HG03064 (cell line): ENCODE data around the gene SAE1.
A peak's percentile ranks its signal among the peaks of the same experiment; 100 is the strongest.
"Not testable (repeated sequence)": the region's sequence is repeated elsewhere in the genome, so short reads cannot be mapped to it uniquely, and the experiment has no call there.

Experiments
- ATAC-seq: cut with Tn5 transposase; IDR thresholded peaks from one replicate; pipeline ENCODE4 v1.9.1; 2021; ENCODE audit warnings: low read depth; ENCODE audit not compliant: unreplicated experiment

SAE1 gene

DNA sequence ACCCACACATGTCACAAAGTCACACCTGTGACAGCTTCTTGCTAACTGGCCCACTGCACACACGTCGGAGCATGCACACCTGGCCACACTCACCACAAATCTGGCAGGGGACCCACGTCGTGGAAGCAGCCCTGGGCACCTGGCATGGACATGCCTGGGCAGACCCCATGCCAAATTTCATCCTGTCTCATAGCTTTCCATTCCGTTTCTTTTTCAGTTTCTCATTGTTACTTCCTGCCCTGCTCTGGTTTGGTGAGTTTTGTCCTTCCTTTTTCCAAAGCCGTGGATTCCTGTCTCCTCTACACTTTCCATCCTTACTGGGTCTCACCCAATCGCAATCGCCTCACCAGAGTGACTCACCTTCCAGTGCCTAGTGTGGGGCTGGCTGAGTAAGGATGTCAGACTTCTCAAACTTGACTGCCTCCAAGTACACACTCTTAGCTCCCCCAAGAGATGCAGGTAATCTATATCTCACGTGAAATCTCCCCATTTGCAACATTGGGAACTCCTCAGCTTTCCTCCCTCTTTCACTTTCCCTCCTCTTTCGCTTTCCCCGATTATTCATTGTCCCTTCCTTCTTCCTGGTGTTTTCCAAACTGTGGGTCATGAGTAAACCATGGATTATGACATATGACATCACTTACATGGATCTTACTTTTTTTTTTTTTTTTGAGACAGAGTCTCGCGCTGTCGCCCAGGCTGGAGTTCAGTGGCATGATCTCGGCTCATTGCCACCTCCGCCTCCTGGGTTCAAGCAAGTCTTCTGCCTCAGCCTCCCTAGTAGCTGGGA lies 102.0 kb downstream of the SAE1 start:
- ATAC-seq: no peak

DNA sequence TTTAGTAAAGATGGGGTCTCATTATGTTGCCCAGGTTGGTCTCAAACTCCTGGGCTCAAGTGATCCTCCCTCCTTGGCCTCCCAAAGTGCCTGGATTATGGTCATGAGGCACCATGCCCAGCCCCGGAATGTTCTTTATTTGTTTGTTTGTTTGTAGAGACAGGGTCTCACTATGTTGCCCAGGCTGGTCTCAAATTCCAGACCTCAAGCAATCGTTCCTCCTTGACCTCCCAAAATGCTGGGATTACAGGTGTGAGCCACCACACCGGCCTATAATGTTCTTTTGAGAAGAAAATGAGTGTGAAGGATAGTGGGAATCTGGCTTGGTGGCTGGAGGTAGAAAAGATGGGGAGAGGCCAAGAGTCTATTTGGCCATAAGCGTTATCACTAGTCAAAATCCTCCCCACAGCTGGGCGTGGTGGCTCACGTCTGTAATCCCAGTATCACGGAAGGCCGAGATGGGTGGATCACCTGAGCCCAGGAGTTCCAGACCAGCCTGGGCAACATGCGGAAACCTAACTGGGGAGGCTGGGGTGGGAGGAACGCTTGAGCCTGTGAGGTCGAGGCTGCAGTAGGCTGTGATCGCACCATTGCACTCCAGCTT lies 105.5 kb downstream of the SAE1 start:
- no peak for ATAC-seq

DNA sequence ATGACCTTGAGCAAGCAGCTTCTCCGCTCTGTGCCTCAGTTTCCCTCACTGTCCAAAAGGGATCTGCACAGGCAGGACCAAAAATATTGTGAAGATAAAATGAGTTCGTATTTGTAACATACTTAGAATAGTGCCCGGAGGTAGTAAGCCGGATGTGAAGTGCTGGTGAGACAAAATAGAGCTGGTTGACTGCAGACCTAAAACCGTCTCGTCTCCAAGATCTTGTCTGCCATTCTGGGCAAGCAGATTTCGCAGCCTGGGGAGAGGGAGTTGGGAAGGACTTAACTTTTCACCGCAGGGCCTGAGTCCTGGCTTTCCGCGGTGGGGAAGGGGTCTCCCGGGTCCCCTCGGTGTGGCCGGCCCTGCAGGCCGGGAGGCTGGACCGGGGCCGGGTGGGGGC lies 108.5 kb downstream of the SAE1 start:
- no peak for ATAC-seq

DNA sequence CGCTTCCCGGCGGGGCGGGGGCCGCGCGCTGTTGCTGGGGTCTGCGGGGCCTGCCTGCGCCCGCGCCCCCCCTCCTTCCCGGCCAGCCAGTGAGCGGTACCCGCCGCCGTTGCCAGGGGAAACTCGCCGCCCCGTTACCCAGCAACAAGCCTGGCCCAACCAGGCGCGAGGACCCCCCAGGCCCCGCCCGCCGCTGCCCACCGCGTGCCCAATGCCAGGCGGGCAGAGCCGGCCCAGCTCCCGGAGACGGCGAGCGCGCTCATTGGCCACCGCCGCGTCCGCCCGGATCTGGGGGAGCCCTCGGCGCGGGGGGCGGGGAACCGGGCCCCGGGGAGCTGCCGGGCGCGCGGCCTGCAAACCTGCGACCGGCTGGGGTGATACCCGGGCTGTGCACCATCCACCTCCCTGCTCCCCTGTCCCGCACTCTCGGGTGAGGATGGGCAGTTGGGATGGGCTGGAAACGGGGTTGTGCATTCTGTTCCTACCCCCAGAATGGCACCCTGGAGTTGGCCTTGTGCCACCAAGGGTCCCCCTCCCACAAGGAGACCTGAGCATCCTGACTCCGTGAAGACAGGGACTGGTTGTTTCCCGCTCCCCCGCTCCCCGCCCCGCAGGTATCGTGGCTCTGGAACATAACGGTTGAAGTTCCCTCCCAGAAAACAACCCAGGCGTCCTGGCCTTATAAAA lies 109.1 kb downstream of the SAE1 start:
- ATAC-seq: no peak

DNA sequence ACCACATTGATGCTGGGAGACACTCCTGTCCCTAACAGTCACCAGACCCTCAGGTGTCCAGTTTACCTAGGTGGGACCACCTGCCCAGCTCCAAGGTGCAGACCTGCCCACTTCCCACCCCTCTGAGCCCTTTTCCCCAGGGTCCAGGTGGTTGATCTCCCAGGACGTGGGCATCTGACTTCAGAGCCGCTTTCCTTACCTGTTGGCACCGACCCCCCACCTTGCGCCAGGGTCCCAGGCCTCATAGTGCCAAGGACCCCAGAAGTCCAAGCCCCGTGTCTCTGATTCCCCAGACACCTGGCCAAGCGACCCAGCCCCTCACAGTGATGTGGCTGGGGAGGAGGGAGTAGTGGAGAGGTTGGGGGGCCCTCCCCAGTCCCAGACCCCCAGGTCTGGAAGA lies 109.9 kb downstream of the SAE1 start:
- no peak for ATAC-seq

DNA sequence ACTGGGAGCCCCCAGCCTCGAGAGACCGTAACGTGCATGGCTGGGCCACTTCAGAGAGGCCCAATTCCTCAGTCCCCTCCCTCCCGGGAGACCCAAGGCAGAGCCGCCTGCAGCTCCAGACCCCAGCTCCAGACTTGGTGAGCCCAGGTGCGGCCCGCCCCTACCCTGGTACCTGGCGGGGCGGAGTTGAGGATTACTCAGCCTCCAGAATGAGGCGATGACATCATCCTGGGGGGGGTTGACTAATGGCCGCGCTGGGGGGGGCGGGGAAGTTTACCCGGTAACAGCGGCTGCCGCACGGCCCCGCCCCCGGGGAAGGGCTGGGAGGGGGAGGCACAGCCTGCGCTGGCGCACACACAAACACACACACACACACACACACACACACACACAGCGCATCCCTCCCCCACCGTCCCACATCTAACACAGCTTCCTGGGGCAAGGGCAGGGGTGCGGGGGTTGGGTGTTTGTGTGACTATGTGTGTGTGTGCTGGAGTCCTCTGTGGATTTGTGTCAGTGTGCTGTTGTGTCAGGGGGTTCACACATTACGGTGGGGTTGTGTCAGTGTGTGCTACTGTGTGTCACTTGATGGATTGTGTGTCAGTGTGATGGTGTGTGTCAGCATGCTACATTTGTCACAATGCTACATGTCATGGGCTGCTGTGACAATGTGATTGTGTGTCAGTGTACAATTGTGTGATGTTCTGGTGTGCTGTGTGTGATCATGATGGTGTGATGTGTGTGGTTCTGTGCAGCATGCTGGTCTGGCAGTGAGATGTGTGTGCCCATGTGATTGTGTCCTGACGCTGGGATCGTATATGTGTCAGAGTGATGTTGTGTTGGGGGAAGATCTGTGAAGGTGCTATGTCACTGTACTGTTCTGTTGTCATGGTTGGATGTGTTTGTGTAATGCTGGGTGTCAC lies 110.6 kb downstream of the SAE1 start:
- ATAC-seq: no peak

DNA sequence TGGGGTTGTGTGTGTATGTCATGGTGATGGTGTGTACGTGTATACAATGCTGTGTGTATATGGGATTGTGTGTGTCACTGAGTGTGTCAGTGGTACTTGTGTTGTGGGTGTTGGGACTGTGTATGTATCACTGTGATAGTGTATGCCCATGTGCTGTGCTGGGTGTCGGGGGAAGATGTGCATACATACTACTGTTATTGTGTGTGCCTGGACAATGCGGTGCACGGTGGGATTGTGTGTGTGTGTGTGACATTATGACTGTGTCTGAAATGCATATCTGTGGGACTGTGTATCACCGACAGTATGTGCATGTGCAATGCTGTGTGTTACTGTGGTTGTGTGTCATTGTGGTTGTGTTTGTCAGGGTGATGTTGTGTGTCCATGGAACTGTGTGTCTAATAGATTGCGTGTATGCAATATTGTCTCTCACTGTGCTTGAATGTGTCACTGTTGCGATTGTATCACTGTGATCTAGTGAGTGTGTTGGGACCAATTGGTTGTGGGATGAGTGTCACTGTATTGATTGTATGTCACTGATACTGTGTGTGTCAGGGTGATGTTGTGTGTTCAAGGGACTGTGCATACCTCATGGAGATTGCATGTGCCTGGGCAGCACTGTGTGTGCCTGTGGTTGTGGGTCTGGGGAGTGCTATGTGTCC lies 111.4 kb downstream of the SAE1 start:
- ATAC-seq: no peak

DNA sequence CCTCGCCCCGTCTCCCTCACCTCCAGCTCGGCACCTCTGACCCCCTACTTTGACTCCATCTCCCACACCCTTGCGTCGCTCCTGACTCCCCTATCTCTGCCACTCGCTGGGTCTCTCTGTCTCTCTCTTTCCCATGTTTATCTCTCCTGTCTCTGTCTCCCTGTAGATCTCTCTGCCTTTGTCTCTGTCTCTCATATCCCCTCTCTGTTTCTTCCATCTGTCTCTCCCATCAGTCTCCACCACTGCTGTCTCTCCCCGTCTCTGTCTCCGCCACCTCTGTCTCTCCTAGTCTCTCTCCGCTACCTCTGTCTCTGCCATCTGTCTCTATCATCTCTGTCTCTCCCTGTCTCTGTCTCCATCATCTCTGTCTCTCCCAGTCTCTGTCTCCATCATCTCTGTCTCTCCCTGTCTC lies 112.7 kb downstream of the SAE1 start:
- no peak for ATAC-seq

DNA sequence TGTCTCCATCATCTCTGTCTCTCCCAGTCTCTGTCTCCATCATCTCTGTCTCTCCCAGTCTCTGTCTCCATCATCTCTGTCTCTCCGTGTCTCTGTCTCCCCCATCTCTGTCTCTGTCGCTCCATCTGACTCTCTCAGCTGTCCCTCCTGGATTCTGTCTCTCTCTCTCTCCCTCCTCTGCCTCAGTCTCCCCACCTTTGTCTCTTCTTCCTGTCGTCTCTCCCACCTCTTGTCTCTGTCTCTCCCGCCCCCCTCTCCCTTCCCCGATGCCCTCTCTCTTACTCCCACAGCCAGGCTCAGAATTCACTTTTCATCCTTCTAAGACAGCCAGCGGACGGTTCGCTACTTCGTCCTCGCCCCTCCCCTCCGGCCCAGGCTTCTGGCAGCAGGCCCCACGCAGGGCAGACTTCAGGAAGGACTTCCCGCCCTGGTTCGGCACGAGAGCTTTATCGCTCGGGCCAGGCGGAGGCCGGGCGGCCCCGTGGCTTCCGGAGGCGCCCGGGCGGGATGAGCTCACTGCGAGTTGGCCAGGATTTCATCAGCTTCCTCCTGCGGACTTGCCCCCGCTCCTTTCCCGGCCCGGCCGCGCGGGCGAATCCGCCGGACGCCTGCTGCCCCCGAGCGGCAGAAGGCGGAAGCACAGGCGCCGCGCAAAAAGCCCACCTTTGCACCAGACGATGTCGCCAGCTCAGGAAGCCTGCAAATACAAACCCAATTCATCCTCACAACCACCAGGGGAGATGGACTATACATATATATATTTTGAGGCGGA lies 113.3 kb downstream of the SAE1 start:
- ATAC-seq: no peak

DNA sequence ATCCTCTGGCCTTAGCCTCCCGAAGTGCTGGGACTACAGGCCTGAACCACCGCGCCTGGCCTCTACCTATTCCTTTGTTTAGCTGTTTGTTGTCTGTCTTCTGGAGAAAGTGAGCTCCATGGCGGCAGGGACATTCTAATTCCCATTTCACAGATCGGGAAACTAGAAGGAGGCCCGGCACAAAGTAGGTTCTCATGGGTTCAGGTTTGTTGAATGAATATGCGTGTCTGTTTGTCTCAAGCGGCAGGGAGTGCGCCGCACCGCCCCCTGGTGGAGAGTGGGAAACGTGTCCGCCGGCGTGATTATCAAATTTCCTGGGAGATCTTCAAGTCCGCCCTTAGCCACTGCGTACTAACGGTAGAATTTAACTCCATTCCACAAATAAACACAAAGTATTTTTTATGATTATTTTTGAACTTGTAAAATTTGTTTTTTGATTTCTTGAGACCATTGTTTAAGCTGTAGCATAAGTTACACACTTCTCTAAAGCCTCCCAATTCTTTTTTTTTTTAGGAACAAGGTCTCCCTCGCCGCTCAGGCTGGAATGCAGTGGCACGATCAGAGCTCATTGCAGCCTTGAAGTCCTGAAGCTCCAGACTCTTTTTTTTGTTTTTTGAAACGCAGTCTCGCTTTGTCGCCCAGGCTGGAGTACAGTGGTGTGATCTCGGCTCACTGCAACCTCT lies 116.8 kb downstream of the SAE1 start:
- no peak for ATAC-seq

DNA sequence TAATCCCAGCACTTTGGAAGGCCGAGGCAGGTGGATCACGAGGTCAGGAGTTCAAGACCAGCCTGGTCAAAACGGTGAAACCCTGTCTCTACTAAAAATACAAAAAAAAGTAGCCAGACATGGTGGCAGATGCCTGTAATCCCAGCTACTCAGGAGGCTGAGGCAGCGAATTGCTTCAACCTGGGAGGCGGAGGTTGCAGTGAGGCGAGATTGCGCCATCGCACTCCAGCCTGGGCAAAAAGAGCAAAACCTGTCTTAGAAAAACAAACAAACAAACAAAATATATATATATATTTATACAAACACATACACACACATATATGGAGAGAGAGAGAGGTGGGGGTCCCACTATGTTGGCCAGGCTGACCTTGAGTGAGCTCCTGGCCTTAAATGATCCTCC lies 122.4 kb downstream of the SAE1 start:
- ATAC-seq: not testable (repeated sequence)

DNA sequence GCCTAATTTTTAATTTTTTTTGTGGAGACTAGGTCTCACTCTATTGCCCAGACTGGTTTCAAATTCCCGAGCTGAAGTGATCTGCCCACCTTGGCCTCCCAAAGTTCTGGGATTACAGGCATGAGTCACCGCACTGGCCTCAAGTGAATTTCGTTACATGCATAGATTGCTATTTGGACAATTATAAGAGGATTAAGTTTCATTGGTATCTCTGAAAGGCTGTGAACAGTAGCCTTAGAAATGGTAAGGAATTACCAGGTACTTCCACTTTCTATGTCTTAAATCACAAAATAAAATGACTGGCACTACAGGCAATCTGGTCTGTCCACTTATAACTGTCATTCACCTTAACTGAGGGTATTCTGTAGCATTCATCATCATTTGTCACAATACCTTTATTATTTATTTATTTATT lies 122.8 kb downstream of the SAE1 start:
- ATAC-seq: no peak

DNA sequence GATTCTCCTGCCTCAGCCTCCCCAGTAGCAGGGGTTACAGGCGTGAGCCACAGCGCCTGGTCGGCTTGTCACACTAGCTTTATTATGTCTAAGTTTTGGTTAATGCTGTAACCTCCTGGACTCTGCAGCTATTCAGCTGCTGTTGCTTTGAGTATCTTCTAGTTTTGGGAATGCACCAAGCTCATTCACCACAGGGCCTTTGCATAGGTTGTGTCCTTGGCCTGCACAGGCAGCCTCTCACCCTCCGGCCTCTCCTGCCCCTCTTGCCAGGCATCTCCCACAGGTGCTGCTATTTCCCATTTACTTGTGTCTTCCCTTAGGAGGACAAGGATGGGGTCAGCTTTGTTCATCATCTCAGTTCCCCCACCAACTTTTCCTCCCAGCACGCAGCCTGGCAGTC lies 123.3 kb downstream of the SAE1 start:
- ATAC-seq: no peak

DNA sequence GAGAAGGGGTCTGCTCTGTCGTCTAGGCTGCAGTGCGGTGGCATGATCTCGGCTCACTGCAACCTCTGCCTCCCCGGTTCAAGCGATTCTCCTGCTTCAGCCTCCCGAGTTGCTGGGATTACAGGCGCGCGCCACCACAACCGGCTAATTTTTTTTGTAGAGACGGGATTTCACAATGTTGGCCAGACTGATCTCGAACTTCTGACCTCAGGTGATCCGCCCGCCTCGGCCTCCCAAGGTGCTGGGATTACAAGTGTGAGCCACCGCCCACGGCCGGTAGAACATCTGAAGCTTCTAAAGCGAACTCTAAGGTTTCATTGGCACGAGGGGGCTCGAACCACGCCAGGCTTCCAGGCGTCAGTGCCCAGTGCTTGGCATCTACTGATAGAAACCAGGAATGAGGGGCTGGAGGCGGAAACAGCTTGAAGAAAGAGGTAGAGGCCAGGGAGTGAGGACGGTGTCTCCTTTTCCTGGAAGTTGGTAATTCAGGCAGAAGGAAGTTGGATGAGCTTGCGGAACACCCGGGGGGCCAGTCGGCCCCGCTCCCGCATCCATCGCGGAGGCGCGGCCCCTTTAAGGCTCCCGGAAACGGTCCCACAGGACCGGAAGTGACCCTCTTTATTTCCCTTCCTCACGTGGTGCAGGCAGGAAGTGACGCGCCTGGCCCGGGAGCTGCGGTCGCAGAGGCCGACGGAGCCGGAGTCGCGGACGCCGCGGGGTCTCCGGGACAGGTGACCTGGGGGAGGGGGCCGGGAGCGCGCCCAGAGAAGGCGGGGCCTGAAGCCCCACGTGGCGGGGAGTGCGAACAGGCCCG lies 125.5 kb downstream of the SAE1 start, which contains the start of gene CCDC9:
Gene CCDC9, plus strand, starts transcription at position 647 of the 814 bp plus-strand sequence. CDS start 1,876 bp downstream, outside the sequence.
- peak; percentile 48 for ATAC-seq

DNA sequence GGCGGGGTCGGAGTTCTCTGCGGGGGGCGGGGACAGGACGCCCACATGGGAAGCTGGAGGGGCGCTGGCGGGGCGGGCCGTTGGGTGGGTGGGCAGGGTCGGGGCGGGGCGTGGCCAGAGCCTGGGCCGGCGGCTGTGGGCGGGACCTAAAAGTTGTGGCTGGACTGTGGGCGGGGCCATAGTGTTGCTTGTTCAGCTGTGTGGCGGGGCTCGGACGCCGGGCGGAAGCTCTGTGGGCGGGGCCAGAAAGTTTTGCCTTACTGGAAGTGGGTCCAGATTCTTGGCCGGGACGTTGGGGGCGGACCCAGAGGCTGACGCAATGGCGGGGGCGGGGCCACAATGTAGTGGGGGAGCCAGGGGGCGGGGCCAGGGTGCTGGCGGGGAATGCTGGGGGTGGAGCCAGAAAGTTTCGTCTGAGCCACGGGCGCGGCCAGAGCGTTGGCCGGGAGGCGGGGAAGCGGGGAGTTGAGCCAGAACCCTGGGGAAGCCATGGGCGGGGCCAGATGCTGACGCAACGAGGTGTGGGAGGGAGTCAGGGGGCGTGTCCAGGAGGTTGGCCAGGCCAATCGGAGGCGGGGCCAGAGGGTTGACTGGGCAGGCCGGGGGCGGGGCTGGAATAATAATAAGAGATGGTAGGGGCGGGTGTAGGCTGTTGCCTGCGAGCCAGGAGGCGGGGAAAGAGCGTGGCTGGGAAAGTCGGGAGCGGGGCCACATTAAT lies 126.2 kb downstream of the SAE1 start:
- peak; percentile 56 for ATAC-seq

DNA sequence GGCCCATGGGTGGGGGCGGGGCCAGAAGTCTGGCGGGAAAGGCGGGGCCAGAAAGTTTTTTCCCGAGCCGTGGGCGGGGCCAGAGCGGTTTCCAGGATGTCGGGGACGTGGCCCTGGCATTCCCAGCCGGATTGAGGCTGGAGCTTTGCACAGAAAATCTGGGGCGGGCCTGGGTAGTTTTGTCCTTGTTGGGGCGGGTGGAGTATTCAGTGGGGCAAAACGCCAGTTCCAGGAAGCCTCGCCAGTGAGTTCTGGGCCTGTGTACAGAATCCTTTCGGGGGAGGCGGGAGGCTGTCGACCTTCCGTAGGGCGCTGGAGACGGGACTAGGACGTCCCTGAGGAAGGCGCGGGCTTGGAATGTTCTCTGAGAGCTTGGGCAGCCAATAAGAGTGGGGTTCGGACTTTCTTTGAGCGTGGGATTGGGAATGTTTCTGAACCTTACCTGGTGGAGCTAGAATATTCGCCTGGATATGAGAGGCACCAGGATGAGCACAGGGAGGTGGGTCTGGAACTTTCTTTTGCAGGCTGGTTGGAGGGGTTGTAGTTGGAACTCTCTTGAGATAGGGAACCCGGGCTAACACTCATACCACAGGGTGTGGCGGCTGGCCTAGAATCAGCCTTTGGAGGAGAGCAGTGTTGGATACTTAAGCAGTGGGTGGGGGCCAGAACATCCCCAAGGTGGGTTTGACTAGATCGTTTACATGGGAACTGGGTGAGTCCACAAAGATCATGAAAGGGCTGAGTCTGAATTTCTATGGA lies 127.0 kb downstream of the SAE1 start:
- ATAC-seq: no peak

DNA sequence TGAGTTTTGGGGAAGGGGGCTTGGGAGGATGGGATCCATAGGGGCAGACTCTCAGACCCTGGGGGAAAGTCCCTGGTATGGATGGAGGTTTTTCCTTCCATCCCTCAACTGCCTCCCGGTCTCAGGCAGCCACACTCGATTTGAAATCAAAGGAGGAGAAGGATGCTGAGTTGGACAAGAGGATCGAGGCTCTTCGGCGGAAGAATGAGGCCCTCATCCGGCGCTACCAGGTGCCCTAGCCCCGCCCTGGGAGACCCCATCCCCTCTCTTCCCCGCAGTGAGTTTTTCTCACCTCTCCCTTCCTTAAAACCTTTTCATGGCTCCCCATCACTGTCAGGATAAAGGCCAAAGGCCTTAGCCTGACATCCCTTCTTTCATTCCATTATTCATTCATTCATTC lies 127.8 kb downstream of the SAE1 start:
- ATAC-seq: no peak
